ELF-1 (cell line): ENCODE data around the gene NIPSNAP2.
A peak's percentile ranks its signal among the peaks of the same experiment; 100 is the strongest.
"Not testable (repeated sequence)": the region's sequence is repeated elsewhere in the genome, so short reads cannot be mapped to it uniquely, and the experiment has no call there.

Experiments
- DNase-seq: peaks from one replicate; pipeline ENCODE4 v3.0.0-alpha.2; 2016; ENCODE audit warnings: low read depth, low spot score

Gene NIPSNAP2

GRCh38 chr7:56046721-56047445 is 82.5 kb downstream of the NIPSNAP2 start:
- peak; percentile 53 for DNase-seq

- DNase-seq: not testable (repeated sequence)
Observed at GRCh38 chr7:56047446-56048116, 83.2 kb downstream of the NIPSNAP2 start.

GRCh38 chr7:56048245-56048644 is 83.9 kb downstream of the NIPSNAP2 start:
- no peak for DNase-seq

GRCh38 chr7:56048763-56049162 is 84.4 kb downstream of the NIPSNAP2 start:
- DNase-seq: peak; percentile 41
